HCEC 1CT (cell line): ENCODE results near the gene RUFY3.

Experiments
- DNase-seq: peaks from one replicate; pipeline ENCODE4 v3.0.0-alpha.2; 2017

RUFY3 gene

DNA sequence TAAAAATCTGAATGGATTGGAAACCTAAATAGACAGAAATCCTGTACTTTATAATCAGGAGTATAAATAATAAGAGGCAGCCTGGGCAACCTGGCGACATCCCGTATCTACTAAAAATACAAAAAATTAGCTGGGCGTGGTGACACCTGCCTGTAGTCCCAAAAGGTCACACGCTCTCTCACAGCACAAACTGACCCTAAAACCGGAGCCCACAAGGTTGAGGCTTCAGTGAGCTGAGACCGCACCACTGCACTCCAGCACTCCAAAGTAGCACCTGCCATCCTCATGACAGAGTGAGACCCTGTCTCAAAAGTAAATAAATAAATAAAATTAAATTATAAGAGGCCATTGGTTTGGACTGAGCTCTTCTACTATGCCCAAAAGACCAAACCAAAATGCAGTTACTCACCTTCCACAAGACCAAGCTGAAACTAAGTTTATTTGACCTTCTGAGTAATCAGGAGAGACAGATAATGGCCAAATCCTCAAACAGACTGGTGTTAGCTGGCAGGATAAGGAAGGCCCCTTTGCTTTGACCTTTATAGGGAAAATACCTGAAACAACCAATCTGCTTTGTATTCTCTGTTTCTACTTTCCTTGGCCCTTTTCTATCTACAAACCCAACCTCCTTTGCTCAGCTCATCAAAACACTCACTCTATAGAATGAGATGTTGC is 121.1 kb downstream of the RUFY3 start:
- no peak for DNase-seq

DNA sequence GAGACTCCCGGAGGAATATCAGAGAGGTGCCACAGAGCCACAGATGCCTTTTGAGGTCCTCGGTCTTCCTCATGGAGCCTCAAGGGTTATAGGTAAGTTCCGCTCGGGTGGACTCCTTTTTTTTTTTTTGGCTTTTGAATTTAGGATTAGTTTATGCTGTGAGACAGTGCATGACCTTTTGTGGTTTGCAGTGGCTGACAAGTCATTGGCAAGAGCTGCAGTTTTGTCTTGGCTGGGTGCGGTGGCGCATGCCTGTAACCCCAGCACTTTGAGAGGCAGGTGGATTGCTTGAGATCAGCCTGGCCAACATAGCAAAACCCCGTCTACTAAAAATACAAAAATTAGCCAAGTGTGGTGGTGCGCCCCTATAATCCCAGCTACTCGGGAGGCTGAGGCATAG is 122.4 kb downstream of the RUFY3 start:
- DNase-seq = no peak

DNA sequence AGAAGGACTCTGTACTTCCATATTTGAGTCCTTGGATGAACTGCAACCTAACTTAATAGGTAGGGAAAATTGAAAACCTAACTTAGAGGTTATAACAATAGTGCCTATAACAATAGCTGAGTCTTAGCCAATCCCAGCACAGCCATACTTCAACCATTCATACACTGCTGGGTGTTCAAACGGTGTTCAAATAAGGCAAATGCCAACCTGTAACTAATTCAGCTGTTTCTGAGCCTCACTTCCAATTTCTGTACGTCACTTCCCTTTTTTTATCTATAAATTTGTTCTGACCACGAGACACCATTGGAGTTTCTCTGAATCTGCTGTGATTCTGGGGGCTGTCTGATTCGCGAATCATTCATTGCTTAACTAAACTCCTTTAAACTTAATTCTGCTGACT is 127.5 kb downstream of the RUFY3 start:
- DNase-seq = no peak

DNA sequence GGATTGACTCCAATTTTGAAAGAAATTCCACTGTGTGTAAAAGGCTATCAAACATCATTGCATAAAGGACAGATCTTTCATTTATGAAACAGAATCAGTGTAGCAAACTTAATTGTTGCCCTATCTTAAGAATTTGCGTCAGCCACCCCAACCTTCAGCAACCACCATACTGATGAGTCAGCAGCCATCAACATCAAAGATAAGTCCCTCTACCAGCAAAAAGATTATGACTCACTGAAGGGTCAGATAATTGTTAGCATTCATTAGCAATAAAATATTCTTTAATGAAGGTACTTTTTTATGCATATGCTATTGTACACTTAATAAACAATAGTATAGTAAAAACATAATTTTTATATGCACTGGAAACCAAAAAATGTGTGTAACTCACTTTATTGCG is 133.7 kb downstream of the RUFY3 start:
- no peak for DNase-seq
